ENCODE results near the gene MBD6.

Gene MBD6

GRCh38 chr12:57521525-57522010 lies 1.1 kb upstream of the MBD6 start:
- H3K36me3 ChIP-seq (ENCODE audit: control insufficient read depth, insufficient read depth, low read length): peaks cover 25% of the 10 kb centered on the region
- H3K4me1 ChIP-seq (ENCODE audit: control insufficient read depth, insufficient read depth, low read length, poor library complexity, severe bottlenecking): peaks cover 39% of the 10 kb centered on the region
- DNase-seq: no peak
- no peaks in the 10 kb centered on the region for H3K9me3 ChIP-seq (ENCODE audit: control insufficient read depth, low read length)
- H3K27me3 ChIP-seq (replicated peaks; ENCODE audit: control insufficient read depth, insufficient read depth, low read length, poor library complexity, severe bottlenecking): no peaks in the 10 kb centered on the region
- H3K27ac ChIP-seq (ENCODE audit: insufficient read depth, low read length, poor library complexity, severe bottlenecking): peak overlapping the region; percentile 89
- H3K4me3 ChIP-seq (ENCODE audit: insufficient read depth, low read depth, low read length, poor library complexity, severe bottlenecking): peak overlapping the region; percentile 41

DNA sequence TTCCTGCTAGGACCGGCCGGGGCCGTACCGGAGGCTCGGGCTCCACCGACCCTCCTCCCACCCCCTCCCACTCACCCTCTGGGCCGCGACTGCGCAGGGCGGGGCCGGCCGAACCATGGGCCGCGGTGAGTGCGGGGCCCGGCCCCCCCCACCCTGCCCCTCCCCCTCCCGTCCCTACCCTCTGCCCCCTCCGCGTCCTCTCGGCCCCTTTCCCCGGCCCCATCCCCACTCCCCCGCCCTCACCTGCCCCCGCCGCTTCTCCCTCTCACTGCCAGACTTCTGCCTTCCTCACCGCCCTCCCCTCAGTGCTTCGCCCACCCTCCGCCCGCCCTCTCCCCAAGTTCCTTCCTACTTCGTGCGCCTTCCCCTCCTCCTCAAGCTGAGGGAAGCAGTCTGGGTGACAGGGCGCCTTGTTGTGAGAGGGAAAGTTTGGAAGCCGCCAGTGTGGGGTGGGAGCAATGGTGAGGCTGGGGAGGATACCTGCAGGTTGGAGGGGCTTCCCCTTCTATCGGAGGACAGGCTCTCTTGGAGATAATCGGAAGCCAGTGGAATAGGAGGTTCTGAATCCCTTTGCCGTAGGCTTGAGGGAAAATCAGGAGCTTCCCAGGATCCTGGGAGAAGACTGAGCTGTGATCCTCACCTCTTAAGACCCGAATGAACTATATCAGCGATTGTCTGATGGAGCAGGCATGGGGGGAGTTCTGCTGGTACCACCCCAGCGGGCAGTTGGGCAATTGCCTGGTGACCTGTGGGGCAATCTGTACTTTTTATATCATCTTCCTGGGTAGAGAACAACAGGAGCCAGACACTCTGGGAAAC lies 472 bp downstream of the MBD6 start:
- H3K4me1 ChIP-seq (ENCODE audit: control insufficient read depth, insufficient read depth, low read length, poor library complexity, severe bottlenecking): peaks cover 39% of the 10 kb centered on the region
- peak overlapping the region; percentile 44 for H3K4me3 ChIP-seq (ENCODE audit: insufficient read depth, low read depth, low read length, poor library complexity, severe bottlenecking)

DNA sequence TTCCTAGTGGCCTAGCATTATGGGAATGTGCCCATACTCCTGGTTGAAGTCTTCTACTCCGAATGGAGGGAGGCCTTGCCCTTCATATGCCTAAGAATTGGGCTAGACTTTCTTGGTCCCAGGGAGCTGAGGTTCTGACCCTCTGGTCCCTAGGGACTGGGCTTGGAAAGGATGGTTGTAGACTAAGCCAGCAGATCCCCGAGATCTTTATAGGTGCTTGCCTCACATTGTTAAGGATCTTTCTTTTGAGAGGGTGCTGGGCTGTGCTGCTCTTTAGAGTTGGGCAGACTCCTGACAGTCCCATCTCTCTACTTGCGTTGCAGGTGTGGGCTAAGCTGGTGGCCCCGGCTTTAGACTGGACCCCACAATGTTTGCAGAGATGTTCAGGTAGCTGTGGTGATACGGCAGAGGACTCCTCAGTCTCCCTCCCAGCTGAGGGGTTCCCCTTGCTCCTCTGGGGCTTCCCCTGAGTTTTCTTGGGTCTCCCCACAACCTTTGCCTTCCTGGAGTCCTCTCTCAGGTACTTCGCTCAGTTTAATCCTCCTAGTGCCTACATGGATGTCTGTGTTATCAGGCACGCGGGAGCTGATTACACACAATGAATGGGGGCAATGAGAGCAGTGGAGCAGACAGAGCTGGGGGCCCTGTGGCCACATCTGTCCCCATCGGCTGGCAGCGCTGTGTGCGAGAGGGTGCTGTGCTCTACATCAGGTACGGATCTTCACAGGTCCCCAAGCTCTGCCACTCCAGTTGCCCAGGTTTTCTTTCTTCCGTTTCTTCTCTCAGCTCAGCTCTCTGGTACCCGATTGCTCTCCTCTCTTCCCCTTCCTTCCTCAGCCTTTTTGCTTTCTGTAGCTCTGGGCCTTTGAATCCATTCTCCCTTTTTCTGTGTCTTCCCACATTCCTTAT lies 1.3 kb downstream of the MBD6 start:
- peaks cover 40% of the 10 kb centered on the region for H3K36me3 ChIP-seq (ENCODE audit: control insufficient read depth, insufficient read depth, low read length)
- DNase-seq: no peak
- peak overlapping the region; percentile 89 for H3K27ac ChIP-seq (ENCODE audit: insufficient read depth, low read length, poor library complexity, severe bottlenecking)
- peak overlapping the region; percentile 44 for H3K4me3 ChIP-seq (ENCODE audit: insufficient read depth, low read depth, low read length, poor library complexity, severe bottlenecking)
- H3K4me1 ChIP-seq (ENCODE audit: control insufficient read depth, insufficient read depth, low read length, poor library complexity, severe bottlenecking): peaks cover 38% of the 10 kb centered on the region
- H3K27me3 ChIP-seq (replicated peaks; ENCODE audit: control insufficient read depth, insufficient read depth, low read length, poor library complexity, severe bottlenecking): no peaks in the 10 kb centered on the region
- no peaks in the 10 kb centered on the region for H3K9me3 ChIP-seq (ENCODE audit: control insufficient read depth, low read length)

More for the DNA sequence above, 472 bp downstream of the MBD6 start:
- Histone ChIP-seq H3K9me3 (ENCODE audit: control insufficient read depth, low read length) (no peaks in the 10 kb centered on the region), H3K36me3 (ENCODE audit: control insufficient read depth, insufficient read depth, low read length) (peaks cover 31% of the 10 kb centered on the region), H3K27ac (ENCODE audit: insufficient read depth, low read length, poor library complexity, severe bottlenecking) (peak overlapping the region; percentile 89), H3K27me3 (replicated peaks; ENCODE audit: control insufficient read depth, insufficient read depth, low read length, poor library complexity, severe bottlenecking) (no peaks in the 10 kb centered on the region)
- peak in 2 of 3 donors; percentile 52 to 53 for DNase-seq

GRCh38 chr12:57524814-57525614 lies 2.4 kb downstream of the MBD6 start:
- H3K27ac ChIP-seq (ENCODE audit: insufficient read depth, low read length, poor library complexity, severe bottlenecking): no peak overlapping the region
- H3K4me1 ChIP-seq (ENCODE audit: control insufficient read depth, insufficient read depth, low read length, poor library complexity, severe bottlenecking): peaks cover 30% of the 10 kb centered on the region
- no peak overlapping the region for H3K4me3 ChIP-seq (ENCODE audit: insufficient read depth, low read depth, low read length, poor library complexity, severe bottlenecking)
- no peaks in the 10 kb centered on the region for H3K9me3 ChIP-seq (ENCODE audit: control insufficient read depth, low read length)
- no peak for DNase-seq
- H3K27me3 ChIP-seq (replicated peaks; ENCODE audit: control insufficient read depth, insufficient read depth, low read length, poor library complexity, severe bottlenecking): no peaks in the 10 kb centered on the region
- H3K36me3 ChIP-seq (ENCODE audit: control insufficient read depth, insufficient read depth, low read length): peaks cover 48% of the 10 kb centered on the region

GRCh38 chr12:57525615-57526383 lies 3.2 kb downstream of the MBD6 start:
- no peak overlapping the region for H3K27ac ChIP-seq (ENCODE audit: insufficient read depth, low read length, poor library complexity, severe bottlenecking)

GRCh38 chr12:57526477-57527126 lies 4.0 kb downstream of the MBD6 start:
- Histone ChIP-seq H3K36me3 (ENCODE audit: control insufficient read depth, insufficient read depth, low read length) (peaks cover 61% of the 10 kb centered on the region), H3K27ac (ENCODE audit: insufficient read depth, low read length, poor library complexity, severe bottlenecking) (no peak overlapping the region), H3K4me3 (ENCODE audit: insufficient read depth, low read depth, low read length, poor library complexity, severe bottlenecking) (no peak overlapping the region), H3K4me1 (ENCODE audit: control insufficient read depth, insufficient read depth, low read length, poor library complexity, severe bottlenecking) (peaks cover 21% of the 10 kb centered on the region), H3K27me3 (replicated peaks; ENCODE audit: control insufficient read depth, insufficient read depth, low read length, poor library complexity, severe bottlenecking) (no peaks in the 10 kb centered on the region), H3K9me3 (ENCODE audit: control insufficient read depth, low read length) (no peaks in the 10 kb centered on the region)
- no peak for DNase-seq

More at GRCh38 chr12:57525615-57526383, 3.2 kb downstream of the MBD6 start:
- no peak overlapping the region for H3K4me3 ChIP-seq (ENCODE audit: insufficient read depth, low read depth, low read length, poor library complexity, severe bottlenecking)
- H3K9me3 ChIP-seq (ENCODE audit: control insufficient read depth, low read length): no peaks in the 10 kb centered on the region
- H3K27me3 ChIP-seq (replicated peaks; ENCODE audit: control insufficient read depth, insufficient read depth, low read length, poor library complexity, severe bottlenecking): no peaks in the 10 kb centered on the region
- peaks cover 29% of the 10 kb centered on the region for H3K4me1 ChIP-seq (ENCODE audit: control insufficient read depth, insufficient read depth, low read length, poor library complexity, severe bottlenecking)
- H3K36me3 ChIP-seq (ENCODE audit: control insufficient read depth, insufficient read depth, low read length): peaks cover 56% of the 10 kb centered on the region
- DNase-seq: no peak

GRCh38 chr12:57527184-57527583 lies 4.6 kb downstream of the MBD6 start:
- H3K27me3 ChIP-seq (replicated peaks; ENCODE audit: control insufficient read depth, insufficient read depth, low read length, poor library complexity, severe bottlenecking): no peaks in the 10 kb centered on the region
- no peak overlapping the region for H3K4me3 ChIP-seq (ENCODE audit: insufficient read depth, low read depth, low read length, poor library complexity, severe bottlenecking)
- no peak overlapping the region for H3K27ac ChIP-seq (ENCODE audit: insufficient read depth, low read length, poor library complexity, severe bottlenecking)
- peaks cover 15% of the 10 kb centered on the region for H3K4me1 ChIP-seq (ENCODE audit: control insufficient read depth, insufficient read depth, low read length, poor library complexity, severe bottlenecking)
- no peak for DNase-seq
- H3K36me3 ChIP-seq (ENCODE audit: control insufficient read depth, insufficient read depth, low read length): peaks cover 67% of the 10 kb centered on the region
- no peaks in the 10 kb centered on the region for H3K9me3 ChIP-seq (ENCODE audit: control insufficient read depth, low read length)

DNA sequence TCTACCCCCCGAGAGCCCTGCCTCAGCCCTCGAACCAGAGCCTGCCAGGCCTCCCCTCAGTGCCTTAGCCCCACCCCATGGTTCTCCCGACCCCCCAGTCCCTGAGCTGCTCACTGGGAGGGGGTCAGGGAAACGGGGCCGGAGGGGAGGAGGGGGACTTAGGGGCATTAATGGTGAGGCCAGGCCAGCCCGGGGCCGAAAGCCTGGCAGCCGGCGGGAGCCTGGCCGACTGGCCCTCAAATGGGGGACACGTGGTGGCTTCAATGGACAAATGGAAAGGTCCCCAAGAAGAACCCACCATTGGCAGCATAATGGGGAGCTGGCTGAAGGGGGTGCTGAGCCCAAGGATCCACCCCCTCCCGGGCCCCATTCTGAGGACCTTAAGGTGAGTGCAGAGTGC lies 5.6 kb downstream of the MBD6 start:
- peaks cover 77% of the 10 kb centered on the region for H3K36me3 ChIP-seq (ENCODE audit: control insufficient read depth, insufficient read depth, low read length)
- DNase-seq: no peak
- no peak overlapping the region for H3K27ac ChIP-seq (ENCODE audit: insufficient read depth, low read length, poor library complexity, severe bottlenecking)
- peaks cover 13% of the 10 kb centered on the region for H3K4me1 ChIP-seq (ENCODE audit: control insufficient read depth, insufficient read depth, low read length, poor library complexity, severe bottlenecking)
- H3K27me3 ChIP-seq (replicated peaks; ENCODE audit: control insufficient read depth, insufficient read depth, low read length, poor library complexity, severe bottlenecking): no peaks in the 10 kb centered on the region
- H3K4me3 ChIP-seq (ENCODE audit: insufficient read depth, low read depth, low read length, poor library complexity, severe bottlenecking): no peak overlapping the region
- no peaks in the 10 kb centered on the region for H3K9me3 ChIP-seq (ENCODE audit: control insufficient read depth, low read length)

Data from effector memory CD4-positive, alpha-beta T cell (primary cell).